Stimulated activated CD4-positive, alpha-beta T cell treated with anti-CD3 and anti-CD28 coated beads, Interleukin-1b, Interleukin-23, amount 100 ng/mL, for 24 hours (primary cell): ENCODE measurements around the gene HRH2.
"Not testable (repeated sequence)": the region's sequence is repeated elsewhere in the genome, so short reads cannot be mapped to it uniquely, and the experiment has no call there.

Source experiments
- DNase-seq, 4 experiments: peaks; one replicate each; pipeline ENCODE4 v3.0.0-alpha.2; 2020; ENCODE audit warnings: low read depth in 4 of 4, low spot score in 1 of 4

Gene HRH2

DNA sequence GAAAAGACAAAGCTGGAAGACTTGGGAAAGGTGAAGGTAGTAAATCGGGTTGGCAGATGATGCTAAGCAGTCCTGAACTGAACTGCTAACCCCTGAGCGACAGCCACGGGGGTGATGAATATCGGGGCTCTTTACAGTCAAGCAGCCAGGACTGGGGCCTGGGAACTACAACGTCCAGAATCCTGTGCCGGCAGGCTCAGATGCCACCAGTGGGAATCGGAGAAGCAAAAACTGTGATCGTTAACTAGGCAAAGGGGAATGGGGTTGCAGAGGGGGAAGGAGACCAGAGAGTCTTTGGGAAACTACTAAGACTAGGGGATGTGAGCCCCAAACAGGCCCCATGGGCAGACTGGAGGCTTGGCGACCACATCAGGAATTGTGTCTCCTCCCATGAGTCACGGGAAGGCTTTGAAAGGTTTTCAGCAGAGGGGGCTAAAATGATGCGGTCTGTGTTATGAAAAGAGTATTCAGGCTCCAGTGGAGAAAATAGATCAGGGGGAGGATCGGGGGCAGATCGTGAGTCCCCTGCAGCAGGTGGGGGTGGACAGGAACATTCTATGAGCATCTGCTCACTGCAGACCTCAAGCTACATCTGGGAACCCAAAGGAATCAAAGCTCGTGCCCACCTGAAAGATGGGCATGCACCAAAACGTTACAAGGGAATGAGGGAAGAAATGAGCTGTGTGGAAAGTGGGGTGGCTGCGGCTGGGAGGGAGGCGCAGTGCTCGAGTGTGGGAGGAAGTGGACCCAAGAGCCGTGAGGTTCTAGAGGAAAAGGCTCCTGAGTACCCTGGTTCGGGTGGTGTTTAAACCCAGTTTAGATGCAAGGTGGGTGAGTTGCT is 53.8 kb downstream of the HRH2 start:
- DNase-seq = no peak

DNA sequence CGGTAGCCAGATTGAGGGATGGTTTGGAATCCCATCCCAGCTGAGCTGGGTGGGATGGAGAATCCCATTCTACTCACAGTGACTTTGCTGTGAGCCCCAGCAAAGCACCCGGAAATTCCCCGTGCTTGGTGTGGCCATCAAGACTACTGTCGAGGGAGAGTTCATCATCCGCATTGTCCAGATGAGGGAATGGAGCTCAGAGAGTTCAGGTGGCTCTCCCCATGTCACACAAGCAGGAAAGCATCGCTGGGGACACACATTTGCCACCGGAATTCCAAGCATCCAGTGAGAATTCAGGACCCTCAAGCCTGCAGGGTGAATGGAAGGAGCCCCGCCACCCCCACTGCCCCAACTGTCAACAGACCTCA is 54.4 kb downstream of the HRH2 start:
- DNase-seq = no peak

DNA sequence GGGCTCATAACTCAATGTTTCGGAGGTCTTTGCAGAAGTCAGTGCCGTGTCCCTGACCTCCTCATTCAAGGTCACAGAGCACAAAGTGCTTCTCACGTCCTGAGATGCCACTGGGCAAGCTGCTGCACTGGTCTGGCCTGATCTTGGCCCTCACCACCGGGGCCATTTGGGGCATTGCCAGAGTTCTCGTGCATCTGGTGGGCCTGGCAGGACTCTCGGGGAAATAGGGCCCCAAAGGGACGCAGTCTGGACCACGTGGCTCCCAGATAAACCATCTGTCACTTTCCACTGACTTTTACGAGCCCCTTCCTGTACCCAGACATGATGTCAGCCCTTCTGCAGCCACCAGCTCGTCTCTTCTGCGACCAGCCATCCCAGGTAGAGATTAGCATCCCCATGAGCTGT is 54.8 kb downstream of the HRH2 start:
- no peak for DNase-seq

DNA sequence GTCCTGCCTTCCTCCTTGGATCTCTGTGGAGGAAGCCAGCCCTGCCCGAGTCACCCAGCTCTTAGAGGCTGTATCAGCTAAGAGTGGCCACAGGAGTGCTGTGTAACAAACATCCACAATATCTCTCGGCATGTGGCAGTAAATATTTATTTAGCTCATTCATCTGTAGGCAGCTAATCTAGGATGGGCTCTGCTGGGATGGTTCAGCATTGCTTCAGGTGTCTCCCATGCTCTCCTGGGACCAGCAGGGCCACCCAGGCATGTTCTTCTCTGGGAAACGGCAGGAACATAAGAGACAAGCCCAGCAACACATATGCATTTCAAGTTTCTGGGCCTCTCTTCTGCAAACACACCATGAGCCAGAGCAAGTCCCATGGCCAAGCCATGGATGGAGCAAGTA is 56.1 kb downstream of the HRH2 start:
- DNase-seq = no peak

GRCh38 chr5:175714479-175715085 is 56.7 kb downstream of the HRH2 start:
- no peak for DNase-seq

DNA sequence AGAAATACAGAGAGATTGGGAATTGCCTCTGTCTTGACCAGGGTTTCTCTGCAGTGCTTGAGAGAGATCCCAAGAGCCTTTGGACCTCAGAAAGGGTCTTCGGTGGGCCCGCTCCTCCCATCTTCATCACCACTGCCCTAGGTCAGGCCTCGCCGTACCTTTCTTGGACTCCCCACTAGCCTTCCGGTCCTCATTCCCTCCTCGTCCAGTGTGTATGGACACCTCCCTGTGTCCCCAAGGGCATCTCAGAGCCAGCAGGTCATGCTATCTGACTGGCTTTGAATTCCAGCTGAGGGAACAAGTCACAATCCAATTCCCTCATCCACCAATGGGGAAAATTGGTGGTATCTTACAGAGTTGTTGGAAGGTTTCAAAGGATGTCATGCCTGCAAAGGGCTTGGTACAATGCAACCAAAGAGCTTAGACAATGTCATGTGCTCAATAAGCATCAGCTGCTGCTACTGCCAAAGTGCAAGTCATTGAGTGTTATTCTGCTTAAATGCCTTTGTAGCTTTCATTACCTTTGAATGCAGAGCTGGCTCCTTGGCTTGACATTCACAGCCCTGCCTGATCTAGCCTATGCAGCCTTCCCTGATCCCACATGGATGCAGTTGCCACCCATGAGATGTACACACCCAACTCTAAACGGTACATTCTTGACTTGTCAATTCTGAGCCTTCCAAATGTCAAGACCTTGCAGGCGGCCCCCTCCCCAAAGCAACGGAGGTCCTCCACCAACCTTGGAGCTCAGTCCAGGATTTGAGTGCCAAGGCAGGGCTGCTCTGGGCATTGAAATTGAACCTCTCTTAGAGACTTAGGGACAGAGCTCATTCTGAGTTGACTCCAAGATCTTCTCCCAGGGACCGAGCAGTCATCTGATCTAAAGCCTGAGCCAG is 58.0 kb downstream of the HRH2 start:
- DNase-seq = no peak

DNA sequence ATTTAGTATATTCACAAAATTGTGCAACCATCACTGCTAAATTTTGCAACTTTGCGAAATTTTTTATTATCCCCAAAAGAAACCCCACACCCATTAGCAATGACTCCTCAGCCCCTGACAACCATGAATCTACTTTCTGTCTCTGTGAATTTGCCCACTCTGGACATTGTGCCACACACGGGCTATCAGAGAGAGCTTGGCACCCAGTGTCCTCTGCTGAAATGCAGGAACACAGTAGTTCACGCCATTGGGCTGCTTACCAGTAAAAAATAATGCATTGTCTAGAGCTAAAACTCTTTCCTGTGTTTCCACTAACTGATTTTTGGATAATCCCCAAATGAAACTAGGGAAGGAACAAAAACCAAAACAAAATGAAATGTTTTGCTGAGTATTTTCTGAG is 60.0 kb downstream of the HRH2 start:
- DNase-seq = no peak

GRCh38 chr5:175718401-175719108 is 60.7 kb downstream of the HRH2 start:
- DNase-seq = peak; percentile 25 to 62 (median 55)

- not testable (repeated sequence) for DNase-seq
Measured at GRCh38 chr5:175719109-175719432, 61.2 kb downstream of the HRH2 start.

DNA sequence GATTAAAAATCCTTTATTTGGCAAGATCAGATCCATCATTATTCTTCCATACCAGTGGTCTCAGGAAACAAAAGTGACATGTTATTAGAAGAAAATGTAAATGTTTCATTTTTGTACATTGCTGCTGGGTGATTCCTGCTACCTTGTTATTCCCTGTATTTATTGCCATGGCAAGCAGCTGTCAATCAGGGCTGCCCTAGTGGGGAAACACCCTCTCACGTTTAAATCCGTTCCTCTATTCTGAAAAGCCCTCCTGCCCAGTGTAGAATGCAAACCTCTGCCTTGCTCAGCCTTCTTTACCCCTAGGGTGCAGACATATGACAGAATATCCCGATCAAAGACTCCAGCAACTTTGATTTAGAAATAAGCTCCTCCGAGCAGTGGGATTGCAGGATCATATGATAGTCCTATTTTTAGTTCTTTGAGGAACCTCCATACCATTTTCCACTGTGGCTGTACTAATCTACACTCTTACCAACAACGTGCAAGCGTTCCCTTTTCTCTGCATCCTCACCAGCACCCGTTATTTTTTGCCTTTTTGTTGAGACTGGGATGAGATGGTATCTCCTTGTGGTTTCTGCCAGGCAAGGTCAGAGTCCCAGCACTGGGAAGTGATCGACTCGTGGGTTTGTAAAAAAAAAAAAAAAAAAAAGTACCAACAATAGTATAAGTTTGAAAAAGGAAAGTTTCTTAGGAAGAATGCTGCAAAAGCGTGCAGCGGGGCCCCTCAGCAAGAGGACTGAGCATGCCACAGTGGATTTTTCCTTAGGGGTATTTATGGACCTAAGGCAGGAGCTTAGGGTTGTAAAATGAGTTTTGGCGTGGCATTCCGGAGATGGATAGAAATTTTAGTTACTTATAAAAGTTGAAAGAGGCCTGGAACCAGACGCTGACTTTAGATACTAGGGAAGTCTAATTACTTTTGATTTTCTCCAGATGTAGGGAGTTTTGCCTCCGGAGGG is 66.7 kb downstream of the HRH2 start:
- DNase-seq = no peak

DNA sequence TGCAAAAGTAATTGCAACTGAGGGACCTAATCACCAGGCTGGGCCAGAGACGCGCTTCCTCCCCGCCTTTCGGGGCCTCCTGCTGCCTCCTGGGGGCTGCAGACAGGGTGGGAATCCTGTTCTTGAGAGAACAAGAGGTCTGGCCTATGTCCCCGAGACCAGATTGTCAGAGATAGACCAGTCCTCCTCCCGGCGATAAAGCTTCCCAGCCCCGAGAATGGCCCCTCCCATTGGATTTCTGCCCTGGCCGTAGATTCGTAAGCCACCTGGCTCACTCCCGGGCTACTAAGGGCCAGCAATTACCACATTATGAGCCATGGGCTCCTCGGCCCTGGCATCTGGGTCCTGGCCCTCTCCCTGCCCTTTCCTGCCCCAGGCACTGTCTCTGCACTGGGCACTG is 70.4 kb downstream of the HRH2 start:
- DNase-seq = no peak

DNA sequence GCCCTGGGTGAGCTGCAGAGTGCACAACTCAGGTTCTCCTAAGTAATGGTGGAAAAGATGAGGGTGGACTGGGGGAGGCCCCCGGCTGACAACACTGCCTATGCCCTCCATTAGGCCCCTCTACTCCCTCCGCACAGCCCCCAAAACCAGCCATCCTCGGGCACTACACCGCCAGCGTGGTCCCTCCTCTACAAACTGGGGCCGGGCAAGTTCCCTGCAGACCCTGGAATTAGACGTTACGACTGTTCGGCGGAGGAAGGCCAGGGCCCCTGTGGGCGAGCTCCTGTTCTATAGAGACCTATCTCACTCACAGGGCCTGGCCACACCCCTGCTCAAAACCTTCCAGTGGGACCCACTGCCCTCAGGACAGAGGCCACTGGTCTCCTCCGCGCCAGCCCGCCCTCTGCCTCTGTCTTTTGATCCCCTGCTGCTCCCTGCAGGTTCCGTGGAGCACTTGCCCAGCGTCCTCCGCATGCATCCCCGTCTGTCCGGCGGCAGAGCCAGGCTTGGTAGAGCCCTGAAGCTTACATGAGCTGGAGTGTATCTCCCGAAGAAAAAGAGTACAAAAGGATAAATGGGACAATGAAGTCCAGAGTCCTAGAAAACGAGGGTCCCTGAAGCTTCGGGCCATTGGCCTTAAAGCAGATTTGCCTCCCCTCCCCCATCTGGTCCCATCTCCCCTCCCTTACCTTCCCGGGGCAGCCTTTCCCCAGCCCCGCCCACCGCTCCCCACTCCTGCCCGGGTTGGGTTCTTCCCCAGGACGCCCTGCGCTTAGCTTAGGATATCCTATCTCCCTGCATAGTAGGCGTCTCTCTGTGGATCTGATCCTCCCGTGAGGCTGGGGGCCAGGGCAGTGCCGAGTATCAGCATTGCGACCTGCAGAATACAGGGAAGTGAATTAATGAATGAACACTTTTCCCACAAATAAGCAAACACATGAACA is 71.3 kb downstream of the HRH2 start:
- DNase-seq = no peak

DNA sequence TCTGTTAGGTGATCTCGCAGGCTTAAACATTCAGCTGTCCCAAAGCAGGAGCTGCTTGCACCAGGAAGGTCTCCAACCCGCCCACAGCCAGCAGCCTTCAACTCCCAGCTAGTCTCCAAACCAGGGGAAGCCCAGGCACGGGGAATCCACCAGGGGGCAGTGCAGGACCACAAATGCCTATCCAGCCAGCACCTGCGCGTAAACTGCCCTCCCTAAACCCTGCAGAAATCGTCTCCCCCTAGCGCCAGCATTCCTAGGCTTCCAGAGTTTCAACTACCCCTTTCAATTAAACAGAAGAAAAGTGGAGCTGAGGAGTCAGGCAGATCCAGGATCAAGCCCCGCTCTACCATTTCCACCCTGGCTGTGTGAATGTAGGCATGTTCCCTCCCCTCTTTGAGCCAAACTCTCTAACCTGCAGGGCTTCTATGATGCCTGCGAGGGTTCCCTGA is 72.0 kb downstream of the HRH2 start:
- peak; percentile 90 to 95 (median 92) for DNase-seq

GRCh38 chr5:175731172-175731571 is 73.3 kb downstream of the HRH2 start:
- no peak for DNase-seq

GRCh38 chr5:175731756-175732465 is 74.0 kb downstream of the HRH2 start:
- no peak for DNase-seq

DNA sequence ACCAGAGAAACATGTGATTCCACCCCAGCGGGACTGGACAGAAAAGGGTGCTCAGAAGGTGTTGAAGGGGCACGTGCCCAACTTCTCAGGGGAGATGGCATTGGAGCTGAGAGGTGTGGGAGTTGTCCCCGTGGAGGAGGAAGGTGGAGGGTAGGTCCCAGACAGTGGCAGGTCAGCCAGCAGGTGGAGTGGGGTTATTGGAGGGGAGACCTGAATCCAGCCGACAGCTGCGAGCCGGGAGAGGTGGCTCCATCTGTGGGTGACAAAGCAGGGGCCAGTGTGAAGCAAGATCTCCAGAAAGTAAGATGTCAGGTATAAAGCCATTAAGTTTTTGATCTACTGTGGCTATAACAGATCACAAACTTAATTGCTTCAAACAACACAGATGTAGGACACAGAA is 75.1 kb downstream of the HRH2 start:
- DNase-seq = no peak

- DNase-seq = no peak
Measured at GRCh38 chr5:175734016-175734415, 76.1 kb downstream of the HRH2 start.

- DNase-seq = no peak
Measured at GRCh38 chr5:175734501-175734900, 76.6 kb downstream of the HRH2 start.
